GM19452 (cell line): ENCODE results near the gene MALL.
"Not testable (repeated sequence)": the region's sequence is repeated elsewhere in the genome, so short reads cannot be mapped to it uniquely, and the experiment has no call there.

ENCODE experiments used
- ATAC-seq: cut with Tn5 transposase; IDR thresholded peaks from one replicate; pipeline ENCODE4 v1.9.1; 2021; ENCODE audit not compliant: unreplicated experiment

The MALL gene

DNA sequence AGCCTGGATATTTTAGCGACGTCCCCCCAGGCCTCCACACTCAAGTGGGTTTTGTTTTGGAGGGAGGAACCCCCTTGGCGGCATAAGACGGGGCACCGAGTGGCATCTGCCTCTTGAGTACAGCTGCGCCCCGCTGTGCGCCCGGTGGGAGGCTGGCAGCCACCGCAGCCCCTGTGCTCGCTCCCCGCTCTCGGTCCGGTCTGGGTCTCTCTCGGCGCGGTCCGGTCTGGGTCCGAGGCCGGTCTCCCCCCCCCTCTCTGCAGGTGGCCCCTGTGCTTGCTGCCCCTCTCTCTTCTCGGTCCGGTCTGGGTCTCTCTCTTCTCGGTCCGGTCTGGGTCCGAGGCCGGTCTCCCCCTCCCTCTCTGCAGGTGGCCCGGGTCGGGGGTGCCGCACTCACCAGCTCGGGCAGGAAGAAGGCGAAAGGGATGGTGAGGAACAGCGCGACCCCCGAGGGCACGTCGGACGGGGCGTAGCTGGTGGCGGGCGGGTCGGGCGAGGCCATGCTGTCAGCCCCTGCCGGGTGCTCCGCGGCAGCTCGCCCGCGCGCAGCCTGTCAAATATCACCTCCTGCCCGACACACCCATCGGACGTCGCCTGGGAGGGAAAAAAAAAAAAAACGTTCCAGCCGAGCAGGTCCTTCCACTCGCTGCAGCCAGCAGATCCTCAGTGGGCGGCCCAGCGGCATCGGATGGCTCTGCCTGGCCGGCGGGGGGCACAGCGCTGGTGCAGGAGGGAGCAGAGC lies at the start of gene MALL:
Gene MALL (minus strand): TSS at position 532 of the 742 bp plus-strand sequence. CDS start 30 bp downstream, at position 502.
- no peak for ATAC-seq

GRCh38 chr2:110157153-110157793 lies 41.7 kb upstream of the MALL start:
- ATAC-seq = no peak

- ATAC-seq = not testable (repeated sequence)
Observed at GRCh38 chr2:110154828-110155227, 39.2 kb upstream of the MALL start.

GRCh38 chr2:110154188-110154587 lies 38.6 kb upstream of the MALL start:
- not testable (repeated sequence) for ATAC-seq

DNA sequence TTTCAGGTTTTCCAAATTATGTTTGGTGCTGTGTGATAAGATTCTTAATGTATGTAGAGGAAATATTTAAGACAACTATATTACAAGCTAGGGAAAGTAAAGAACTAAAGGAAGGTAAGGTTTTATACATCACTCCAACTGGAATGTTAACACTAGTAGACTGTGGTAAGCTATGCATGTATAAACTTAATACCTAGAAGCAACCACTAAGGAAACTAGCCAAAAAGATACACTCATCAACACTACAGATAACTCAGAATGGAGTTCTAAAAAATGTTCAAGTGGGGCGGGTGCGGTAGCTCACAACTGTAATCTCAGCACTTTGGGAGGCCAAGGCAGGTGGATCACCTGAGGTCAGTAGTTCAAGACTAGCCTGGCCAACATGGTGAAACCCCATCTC lies 37.8 kb upstream of the MALL start:
- no peak for ATAC-seq

DNA sequence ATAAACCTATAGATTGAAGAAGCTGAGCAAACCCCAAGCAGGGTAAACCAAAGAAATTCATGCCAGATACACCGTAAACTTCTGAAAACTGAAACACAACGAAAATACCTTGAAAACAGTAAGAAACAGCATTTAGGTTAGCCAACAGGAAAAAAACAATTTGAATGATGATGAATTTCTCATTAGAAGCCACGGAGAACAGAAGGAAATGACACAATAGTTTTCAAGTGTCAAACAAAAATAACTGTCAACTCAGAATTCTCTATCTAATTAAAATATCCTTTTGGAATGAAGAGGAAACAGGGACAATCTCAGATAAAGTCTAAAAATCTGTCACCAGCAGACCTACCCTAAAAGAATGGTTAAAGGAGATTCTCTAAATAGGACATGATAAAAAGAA lies 37.3 kb upstream of the MALL start:
- ATAC-seq = no peak

- ATAC-seq = no peak
Observed at GRCh38 chr2:110149330-110150220, 34.0 kb upstream of the MALL start.

DNA sequence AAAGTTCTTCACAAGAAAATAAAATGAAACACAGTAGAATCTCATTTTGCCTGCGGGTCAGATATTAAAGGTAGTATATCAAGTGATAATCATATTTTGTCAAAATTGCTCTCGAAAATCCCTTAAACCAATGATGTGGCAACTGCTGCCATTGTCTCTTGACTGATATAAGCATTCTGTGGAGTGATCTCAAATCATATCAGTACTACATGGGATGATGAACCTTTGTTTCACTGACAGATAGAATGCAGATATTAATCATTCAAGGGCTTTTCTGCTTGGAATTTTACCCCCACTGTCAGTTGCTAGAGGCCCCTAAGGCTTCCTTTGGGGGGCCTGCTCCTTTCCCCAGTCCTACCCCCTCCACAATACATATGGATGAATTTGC lies 31.3 kb upstream of the MALL start:
- ATAC-seq = no peak

- ATAC-seq = no peak
Observed at GRCh38 chr2:110146183-110146944, 30.7 kb upstream of the MALL start.

DNA sequence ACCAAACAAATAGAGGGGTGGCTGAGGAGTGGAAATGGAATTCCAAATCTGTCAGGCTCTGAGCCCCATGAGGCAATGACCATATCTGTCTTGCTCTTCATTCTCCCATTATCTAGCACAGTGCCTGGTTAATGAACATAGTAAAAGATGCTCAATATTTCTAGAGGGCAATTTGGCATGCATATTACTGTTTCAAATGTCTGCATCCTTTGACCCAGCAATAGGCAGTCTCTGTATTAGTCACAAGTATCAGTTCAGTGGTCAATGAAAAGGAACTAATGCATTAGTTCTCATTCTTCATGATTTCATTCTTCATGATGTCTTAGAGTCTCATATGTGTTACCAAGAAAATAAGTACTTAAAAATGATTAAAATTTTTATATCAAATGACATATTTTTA lies 28.4 kb upstream of the MALL start:
- peak; percentile 75 for ATAC-seq

GRCh38 chr2:110140401-110140800 lies 24.8 kb upstream of the MALL start:
- no peak for ATAC-seq

GRCh38 chr2:110134025-110134424 lies 18.4 kb upstream of the MALL start:
- ATAC-seq = no peak

- ATAC-seq = no peak
Observed at GRCh38 chr2:110131166-110131565, 15.5 kb upstream of the MALL start.

DNA sequence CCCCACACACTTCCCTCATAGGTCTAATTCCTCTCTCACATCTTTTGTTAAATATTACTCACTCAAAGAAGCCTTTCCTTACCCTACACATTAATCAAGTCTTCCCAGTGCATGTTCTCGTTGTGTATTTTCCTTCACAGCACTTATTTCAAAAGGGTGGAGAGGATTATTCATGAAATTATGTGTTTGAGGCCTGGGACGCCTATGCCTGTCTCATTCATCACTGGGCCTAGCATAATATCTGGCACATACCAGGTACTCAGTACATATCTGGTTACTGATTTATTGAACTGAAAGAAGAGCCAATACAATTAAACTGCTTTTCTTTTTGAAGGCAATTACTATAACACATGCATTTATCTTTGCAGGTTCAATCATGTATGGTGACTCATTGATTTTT lies 15.1 kb upstream of the MALL start:
- no peak for ATAC-seq

DNA sequence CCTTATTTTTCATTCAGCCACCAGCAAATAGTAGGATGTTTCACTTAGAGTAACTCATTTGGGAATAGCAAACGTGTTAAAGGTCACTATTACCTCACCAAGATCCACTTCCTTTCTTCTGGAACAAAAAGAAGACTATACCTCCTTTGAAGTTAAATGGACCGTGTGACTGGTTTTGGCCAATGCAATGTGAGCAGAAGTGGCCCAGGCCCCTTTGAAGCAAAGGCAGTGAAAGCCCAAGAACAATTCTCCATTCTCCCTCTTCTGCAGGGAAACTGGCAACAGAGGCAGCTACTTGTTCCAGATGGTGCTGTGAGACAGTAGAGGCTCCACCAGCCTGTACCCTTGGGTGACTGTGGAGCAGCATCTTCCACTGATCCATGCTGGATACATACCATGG lies 11.3 kb upstream of the MALL start:
- no peak for ATAC-seq

DNA sequence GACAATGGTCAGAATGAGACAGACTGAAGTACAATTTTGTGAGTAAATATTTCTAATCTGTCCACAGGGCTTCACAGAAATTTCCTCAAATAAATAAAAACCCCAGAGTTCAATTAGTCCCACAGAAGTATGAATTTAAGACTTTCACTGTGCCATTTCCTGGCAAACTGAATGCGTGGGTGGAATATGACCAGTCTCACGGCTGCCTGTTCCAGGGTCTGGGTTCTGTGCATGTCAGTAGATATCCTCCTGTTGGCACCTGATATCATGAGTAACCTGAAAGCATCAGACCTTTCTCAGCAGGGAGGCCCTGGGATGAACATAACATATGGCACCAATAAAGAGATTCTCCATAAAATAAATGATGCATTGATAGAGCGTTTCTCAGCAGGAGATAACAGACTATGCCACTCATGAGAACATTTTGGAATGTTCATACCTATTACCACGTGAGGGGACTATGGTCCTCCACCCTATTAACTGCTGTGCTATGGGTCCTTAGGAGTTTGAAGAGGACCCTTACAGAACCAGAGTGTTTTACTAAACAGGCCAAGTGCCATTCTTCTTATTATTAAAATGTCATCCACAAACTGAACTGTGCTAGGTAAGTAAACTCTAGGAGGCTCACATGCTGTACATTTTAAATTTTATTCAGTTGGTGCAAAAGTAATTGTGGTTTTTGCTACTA lies 10.6 kb upstream of the MALL start:
- no peak for ATAC-seq

- no peak for ATAC-seq
Observed at GRCh38 chr2:110124939-110125691, 9.5 kb upstream of the MALL start.

GRCh38 chr2:110124038-110124825 lies 8.6 kb upstream of the MALL start:
- no peak for ATAC-seq

- no peak for ATAC-seq
Observed at GRCh38 chr2:110121592-110121991, 6.0 kb upstream of the MALL start.
